ENCODE results near the gene UGT8.
"Not testable (repeated sequence)": the region's sequence is repeated elsewhere in the genome, so short reads cannot be mapped to it uniquely, and the experiment has no call there.

The UGT8 gene, protein sequence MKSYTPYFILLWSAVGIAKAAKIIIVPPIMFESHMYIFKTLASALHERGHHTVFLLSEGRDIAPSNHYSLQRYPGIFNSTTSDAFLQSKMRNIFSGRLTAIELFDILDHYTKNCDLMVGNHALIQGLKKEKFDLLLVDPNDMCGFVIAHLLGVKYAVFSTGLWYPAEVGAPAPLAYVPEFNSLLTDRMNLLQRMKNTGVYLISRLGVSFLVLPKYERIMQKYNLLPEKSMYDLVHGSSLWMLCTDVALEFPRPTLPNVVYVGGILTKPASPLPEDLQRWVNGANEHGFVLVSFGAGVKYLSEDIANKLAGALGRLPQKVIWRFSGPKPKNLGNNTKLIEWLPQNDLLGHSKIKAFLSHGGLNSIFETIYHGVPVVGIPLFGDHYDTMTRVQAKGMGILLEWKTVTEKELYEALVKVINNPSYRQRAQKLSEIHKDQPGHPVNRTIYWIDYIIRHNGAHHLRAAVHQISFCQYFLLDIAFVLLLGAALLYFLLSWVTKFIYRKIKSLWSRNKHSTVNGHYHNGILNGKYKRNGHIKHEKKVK

DNA sequence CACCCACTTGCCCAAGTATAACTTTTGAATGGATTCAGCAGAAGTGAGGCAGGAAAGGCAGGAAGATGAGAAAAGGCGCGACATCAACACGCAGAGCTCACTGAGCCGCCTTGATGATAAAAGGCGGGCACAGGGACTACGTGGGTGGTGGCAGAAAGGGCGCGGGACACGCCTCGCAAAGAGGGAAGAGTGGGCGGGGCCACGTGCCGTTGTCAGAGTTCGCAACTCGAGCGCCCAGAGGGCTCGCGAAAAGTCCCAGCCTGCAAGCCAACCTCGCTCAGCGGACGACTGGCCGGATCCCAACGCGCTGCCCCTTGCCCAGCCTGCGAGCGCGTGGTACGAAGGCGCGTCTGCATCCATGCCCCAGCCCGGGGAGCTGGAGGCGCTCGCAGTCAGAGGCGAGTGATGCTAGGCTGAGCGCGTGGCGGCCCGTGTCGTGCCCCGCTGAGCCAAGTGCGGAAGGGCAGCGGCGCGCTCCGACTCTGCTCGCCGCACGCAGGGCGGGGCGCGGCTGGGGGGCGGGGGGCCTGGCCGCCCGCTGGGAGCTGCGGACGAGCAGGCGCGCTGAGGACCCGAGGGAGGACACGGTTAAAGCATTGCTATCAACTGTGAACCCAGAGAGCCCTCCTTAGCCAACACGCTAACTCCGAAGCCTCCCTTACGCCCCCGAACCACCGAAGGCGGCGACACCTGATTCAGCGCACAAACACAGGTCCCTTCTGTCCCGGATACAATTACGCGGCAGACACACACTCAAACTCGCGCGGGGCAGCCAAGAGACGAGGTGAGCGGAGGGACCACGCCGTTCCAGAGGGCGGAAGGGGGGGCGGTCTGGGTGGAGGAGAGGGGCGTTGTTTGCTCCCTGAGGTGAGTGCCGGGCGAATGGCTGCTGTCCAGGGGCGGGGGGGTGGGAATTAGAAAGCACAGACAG is at the start of gene UGT8:
UGT8 (plus strand) TSS at position 617 of the 931 bp plus-strand sequence. CDS start 24,074 bp downstream, outside the sequence.
- DNase-seq = no peak

DNA sequence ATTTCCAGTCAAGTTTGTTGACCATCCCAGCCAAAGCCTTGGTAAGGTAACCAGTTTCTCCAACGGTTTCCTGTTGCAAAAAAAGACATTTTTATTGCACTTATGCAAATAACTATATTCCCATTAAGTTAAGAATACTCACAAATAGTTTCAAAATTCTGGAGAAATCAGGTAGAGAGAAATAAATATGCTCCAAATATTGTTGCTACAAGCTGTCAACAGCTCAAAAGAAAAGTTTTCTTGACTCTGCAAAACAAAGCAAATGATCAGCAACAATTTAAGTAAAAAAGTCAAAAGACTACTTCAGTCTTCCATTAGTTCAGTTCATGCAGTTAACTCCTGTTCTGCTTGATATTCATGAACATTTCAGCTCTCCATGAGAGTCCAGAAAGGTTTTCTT is 49.0 kb upstream of the UGT8 start:
- no peak for DNase-seq

DNA sequence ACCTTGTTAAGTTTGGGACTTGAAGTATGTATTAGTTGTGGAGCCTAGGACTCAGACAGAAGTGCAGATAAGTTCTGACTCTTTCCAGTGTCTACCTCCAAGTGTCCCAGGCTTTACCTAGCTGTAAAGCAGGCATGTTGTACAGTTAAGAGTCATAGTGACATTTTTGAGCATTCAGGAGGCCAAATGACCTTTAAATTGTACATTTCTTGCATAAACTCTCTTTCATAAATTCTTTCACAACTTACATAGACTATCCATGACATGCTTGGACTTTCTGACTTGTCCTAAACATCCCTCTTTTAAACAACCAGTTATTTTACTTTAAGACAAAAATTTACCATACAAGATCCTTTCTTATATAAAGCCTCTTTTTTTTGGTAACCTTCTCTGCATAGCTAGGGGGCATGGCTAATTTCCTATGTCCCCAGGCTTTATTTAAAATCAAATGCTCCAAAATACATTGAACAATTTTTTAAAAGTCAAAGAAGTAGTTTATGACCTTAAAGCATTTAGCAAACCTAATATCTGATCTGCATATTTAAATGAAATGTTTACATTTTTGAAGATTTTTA is 40.1 kb upstream of the UGT8 start:
- DNase-seq = no peak

DNA sequence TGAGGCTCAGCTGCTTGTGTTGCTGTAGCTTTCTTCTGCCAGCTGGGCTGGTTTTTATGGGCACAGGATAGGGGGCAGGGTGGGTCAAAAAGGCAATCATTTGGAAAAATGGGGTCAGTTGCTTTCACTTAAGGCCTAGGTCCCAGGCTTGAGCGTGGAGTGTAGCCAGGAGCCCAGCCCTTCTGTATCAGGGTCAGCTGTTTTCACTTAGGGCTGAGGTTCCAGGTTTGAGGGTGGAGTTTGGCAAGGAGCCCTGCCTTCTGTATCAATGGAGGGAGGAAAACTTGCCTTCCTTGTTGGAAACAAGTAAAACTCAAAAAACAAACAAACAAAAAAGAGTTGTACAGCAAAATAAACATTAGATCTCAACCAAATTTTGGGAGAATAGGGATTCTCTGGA is 37.0 kb upstream of the UGT8 start:
- DNase-seq = no peak

DNA sequence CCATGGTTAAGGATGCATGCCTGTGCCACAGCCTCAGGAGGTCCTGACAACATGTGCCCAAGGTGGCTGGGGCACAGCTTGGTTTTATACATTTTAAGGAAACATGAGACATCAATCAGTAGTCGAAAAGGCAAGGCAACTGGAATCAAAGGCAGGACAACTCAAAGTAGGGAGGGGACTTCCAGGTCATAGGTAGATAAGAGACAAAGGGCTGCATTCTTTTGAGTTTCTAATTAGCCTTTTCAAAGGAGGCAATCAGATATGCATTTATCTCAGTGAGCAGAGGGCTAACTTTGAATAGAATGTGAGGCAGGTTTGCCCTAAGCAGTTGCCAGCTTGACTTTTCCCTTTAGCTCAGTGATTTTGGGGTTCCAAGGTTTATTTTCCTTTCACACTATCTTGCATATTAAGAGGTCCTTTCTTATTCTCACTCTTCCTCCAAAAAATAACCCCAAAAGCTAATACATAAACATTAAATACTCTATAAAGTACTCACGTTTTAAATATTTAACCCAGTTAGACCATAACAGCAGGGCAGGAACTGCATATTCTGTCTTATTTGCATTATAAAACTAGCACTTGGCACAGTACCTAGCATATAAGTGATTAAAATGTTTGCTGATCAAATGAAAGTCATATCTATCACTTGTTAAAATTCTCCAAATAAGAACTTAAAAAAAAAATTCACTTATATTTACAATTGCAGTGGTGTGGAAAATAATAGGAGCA is 36.3 kb upstream of the UGT8 start:
- DNase-seq = no peak

DNA sequence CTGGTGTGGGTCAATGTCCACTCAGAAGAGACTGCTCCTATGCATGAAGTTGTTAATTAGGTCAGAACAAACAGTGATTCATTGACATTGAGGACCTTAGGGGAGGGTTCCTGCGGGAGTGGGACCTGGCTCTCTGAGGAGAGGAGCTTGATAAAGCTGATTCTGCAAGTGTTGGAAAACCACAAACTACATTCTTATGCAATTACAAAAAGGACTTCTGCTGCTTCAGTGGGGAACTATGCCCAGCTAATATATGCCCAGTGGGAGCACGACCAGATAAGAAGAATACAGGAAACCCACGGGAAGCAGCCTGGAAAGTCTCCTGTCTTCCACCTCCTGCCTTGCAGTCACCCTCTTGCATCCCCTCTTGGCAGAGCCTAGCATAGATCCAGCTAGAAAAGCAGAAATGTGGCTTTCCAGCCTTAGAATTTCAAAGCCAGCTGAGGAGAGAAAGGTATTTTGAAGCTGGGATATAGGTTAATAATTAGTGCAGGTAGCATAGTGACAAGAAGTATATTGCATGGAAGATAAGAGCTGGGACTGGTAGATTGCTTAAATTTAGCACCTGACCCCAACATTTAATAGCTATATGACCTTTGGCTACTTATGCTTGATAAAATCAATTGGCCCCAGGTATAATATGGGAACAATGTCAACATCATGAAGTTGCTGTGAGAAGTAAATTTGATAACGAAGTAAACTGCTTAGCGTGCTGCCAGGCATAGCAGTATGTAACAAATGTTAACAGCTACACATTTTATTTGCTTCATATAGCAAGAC is 34.9 kb upstream of the UGT8 start:
- no peak for DNase-seq

DNA sequence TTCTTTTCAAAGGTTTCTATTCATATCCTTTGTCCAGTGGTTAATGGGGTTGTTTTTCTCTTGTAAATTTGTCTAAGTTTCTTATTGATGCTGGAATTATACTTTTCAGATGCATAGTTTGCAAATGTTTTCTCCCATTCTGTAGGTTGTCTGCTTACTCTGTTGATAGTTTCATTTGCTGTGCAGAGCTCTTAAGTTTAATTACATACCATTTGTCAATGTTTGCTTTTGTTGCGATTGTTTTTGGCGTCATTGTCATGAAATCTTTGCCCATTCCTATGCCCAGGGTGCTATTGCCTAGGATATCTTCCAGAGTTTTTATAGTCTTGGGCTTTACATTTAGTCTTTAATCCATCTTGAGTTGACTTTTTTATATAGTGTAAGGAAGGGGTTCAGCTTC is 21.2 kb upstream of the UGT8 start:
- DNase-seq = no peak

DNA sequence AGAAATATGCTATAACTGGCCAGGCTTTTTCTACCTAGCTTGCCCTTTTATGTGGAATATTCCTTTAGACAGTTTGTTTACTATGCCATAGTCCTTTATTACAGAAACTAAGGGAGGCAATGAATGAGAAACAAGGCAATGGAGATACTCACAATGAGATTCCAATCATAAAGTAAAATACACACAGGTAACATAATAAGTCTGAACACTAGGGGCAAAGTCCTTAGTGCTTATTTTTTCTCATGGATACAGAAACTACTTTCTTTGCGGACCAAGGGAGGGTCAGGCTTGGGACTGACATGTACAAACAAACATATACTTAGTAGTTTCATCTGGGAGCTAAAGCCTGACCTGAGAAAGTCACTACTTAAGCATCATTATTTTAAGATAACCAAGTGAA is 16.0 kb upstream of the UGT8 start:
- DNase-seq = no peak

DNA sequence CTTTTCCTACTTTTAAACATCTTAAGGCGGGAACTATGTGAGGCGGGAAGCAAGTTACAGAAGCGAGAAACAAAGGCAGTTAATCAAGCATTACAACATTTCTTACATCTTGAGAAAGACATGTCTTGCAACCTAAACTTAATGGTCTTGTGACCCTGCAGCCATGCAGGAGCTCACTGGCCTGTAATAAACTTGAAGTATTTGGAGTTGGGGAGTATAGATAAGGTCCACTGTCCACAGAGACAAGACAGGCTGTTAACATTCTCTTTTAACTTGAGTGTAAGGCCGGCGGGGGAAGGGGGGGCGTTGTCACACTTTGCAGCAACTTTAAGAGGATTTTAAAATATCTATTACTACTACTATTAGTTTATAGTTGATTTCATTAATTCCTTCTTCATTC is 10.3 kb upstream of the UGT8 start:
- no peak for DNase-seq

DNA sequence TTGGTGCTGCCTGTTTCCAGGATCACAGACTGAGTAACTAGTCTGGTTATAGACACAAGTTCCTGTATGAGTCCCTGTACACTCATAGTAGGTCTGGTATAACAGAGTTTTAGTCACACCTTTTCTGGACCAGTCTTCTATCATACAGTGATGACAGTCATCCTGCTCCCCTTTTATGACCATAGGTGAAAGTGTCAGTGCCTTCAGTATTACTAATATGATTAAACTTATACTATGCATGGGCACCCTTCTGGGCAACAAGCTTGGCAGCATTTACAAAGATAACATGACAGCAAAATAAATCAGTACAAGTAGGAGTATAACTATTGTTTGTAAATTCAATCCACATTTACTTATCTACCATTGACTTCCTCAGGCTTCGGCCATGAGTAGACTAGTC is 8.2 kb upstream of the UGT8 start:
- DNase-seq = not testable (repeated sequence)

DNA sequence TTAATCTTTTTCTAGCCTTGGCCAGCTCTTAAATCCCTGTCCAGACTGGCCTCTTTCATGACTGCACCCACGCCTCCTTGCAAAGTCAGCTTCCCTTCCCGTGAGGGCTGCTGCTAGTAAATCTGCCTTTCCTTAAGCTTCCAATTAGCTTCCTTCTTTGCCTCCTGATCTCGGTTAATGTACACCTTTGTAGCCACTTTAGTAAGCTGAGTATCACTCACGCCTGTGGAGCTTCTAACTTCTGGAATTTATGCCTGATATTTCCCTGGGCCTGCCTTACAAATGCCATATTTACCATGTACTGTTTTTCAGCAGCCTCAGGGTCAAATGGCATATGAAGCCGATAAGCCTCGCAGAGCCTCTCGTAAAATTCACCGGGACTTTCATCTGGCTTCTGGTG is 5.1 kb upstream of the UGT8 start:
- DNase-seq = no peak

DNA sequence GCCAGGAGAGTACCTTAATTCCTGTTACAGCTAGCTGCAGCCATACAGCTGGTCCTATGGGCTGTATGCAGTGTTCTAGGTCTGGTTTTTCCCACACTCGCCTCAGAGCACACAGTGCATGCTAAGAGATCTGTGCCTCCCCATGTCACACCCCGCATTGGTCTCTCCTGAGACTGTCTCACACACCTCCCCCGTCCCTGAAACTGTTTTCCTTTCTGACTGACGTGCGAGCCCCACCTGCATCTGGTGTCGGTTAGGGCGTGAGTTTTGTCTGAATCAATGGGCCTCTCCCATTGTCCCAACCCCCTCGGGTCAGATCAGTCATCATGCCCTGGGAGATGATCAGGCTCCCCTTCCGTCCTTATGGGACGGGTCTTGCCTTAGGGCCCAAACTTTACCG is 3.4 kb upstream of the UGT8 start:
- DNase-seq = no peak

DNA sequence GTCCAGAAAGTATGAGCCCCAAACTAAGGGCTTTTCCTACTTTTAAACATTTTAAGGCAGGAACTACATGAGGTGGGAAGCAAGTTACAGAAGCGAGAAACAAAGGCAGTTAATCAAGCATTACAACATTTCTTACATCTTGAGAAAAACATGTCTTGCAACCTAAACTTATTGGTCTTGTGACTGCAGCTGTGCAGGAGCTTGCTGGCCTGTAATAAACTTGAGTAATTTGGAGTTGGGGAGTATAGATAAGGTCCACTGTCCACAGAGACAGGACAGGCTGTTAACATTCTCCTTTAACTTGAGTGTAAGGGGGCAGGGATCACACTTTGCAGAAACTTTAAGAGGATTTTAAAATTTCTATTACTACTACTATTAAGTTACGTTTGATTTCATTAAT is 2.7 kb upstream of the UGT8 start:
- no peak for DNase-seq

DNA sequence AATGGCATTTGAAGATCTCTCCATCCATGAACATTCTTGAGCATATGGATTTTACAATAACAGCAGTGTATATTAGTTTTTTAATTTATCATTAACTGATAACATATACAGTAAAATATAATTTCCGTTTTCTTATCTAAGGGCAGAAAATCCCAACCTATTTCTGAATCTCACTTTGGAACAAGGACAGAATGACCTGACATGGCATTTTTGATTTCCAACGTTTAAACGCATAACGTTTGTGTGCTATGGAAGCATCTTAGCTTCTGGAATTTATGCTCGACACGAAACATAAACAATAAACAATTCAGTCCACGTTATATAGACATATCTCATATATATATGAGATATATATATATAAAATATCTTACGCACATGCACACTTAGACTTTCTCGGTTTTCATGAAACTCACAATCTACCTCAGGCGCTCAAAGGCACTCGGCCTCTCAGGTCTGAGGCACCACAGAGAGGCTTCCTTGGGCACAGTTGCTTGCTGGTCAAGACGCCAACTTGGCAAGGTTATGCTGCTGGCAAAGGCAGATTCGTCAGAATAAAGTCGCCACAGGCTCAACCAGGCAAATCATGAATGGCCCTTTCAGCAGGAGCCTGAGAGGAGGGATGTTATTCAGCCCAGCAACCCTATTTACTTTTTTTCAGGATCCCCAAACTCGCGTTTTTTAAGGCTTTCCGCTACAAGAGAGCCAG is 1.0 kb upstream of the UGT8 start:
- DNase-seq = no peak

DNA sequence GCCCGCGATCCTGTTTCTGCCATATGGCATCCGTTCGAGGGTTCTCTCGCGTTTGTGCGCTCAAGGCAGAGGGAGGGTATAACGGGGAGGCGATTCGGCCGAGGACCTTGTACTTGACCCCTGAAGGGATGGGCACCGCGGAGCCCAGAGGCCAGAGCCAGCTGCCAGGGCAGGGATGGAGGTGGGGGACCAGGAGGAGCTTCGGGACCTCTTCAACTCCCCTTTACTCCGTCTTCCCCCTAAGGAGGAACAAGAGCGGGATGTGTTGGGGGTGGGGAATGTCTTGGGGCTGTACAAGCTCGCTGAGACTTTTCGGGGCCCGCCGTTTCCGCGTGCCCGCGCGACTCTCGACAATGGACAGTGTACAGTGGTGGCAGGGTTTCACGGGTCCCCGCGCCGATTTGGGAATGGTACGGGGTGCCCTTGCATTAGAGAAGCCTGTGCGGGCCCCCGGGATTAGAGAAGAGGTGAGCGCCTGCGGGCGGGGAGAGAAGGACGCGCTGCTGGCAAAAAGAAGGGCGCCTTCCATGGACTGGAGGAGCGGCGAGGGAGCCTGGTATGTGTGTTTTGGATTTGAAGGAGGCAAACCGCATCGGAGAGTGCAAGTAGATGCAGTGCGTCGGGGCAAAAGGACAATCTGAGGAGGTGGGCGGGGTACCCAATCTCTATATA is 760 bp downstream of the UGT8 start:
- DNase-seq = no peak

DNA sequence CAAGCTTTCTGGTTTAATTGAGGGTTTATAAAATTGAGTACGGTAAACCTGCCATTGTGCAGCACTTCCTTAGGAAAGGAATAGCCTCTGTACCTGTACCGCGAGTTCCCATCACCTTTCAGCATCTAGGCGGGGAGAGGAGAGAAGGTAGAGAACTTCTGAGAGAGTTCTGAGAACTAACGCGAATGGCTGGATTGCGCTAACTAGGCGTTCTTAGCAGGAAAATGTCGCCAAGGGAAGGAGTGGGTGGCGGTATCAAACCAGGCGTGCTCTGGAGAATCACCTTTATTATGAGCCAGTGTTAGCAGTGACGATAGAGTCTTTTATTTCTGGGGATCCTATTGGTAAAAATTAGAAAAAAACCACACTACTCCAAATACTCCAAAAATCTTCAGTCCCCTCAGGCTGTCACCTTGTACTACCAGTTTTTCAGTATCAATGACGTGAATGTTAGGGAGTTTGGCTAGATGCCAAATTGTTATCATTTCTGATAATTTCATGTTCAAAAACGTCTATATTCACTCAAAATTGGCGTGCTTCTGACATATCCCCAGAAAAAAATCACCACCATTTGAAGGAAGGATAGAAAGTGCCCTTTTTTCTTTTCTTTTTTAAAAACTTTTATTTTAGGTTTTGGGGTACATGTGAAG is 1.4 kb downstream of the UGT8 start:
- no peak for DNase-seq

DNA sequence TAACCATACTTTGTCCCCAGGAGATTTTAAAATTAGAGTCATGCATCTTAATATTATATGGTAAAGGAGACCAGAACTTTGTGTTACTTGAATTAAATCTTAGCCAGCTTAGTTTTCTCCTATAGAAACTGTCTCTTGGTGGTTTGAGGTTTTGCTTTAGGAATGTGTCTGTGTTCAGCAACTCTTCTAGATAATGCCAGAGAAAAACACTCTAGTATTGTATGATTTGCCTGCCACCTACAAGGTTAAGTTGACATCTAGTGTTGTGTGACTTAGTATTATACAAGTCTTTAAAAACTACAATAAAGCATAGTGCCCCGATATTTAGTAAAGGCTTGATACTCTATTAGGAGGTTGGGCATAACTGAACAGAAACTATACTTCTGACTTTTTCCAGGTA is 2.1 kb downstream of the UGT8 start:
- no peak for DNase-seq

DNA sequence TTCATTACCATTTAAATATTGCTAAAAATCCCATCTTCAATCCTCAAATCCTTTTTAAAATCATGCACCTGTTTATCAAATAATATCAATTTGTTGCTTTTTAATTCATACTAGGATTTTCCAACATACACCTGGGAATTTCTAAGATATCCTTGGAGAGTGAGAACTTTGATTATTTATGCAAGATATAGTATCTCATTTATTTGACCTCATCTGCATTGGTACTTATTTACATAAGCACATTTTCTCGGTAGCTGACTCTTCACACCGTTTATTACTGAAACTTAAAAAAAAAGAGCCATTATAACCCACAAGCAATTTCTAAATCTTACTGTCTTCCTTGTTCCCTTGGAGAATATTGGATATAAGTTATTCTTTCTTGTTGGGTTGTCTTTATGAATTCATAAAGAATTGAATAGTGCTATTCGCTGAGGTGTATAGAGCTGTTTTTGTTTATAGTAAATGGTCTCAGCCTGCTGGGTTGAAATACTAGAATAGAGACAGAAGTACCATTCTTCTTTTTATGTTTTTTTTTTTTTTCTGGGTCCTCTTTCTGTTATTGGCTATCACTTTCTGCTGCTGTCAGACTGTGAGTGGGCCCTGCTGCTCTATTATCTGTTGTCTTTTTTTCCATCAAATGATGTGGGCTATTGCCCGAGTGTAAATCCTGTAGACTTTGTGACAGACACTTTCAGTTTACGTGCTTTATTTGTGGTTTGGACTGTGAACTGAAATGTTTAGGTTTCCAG is 2.9 kb downstream of the UGT8 start:
- no peak for DNase-seq

DNA sequence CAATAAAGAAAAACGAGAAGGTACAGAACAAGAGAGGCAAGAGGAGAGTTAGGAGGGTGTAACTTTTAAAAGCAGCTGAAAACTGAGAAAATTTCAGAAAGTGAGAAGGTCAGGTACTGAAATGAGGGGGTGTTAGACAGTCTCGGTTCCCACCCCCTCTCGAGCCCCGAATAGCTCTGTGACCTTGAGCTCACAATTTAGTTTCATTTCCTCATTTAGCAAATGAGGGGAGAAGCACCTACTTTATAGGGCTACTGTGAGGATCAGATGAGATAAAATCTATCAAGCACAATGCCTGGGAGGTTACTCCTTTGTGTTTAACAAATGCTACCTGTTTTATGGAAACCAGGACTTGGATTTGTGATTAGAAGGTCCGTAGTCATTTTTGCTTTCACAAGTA is 4.9 kb downstream of the UGT8 start:
- no peak for DNase-seq

Measured in NCI-H187 treated with DMSO at 0.1 percent for 48 hours (cell line).